Measurements from ENCODE around the gene SKP1. TPM values are rescaled to one million over a fixed set of nuclear protein-coding genes. Genes with fewer than 3 reads are reported as not detected.

Gene SKP1
- total and polyA plus RNA-seq, 7 donors = 193 to 938 (median 320) TPM

GRCh38 chr5:134132372-134133187 lies 44.2 kb downstream of the SKP1 start:
- Histone ChIP-seq H3K4me3 (no peak overlapping the region), H3K4me1 (no peaks in the 10 kb centered on the region), H3K27ac (no peak overlapping the region), H3K27me3 (no peaks in the 10 kb centered on the region), H3K9me3 (no peaks in the 10 kb centered on the region), H3K36me3 (peaks cover 0 to 65% (median 5%) of the 10 kb centered on the region in 4 donors)
- TF ChIP-seq EP300 (IDR thresholded peaks at IDR 0.05) (no peak), POLR2A (IDR thresholded peaks at IDR 0.05) (no peak), POLR2AphosphoS5 (IDR thresholded peaks at IDR 0.05) (no peak), CTCF (IDR thresholded peaks at IDR 0.05) (no peak)
- DNase-seq = peak; percentile 37
- 53 to 80% methylated on average over 16 of the region's 16 CpGs for WGBS, 2 donors
- intact Hi-C loops (cut with DNase I) = no loop called here

GRCh38 chr5:134131578-134132350 lies 45.0 kb downstream of the SKP1 start:
- Histone ChIP-seq H3K27ac (no peak overlapping the region), H3K9me3 (no peaks in the 10 kb centered on the region), H3K4me3 (no peak overlapping the region), H3K27me3 (no peaks in the 10 kb centered on the region), H3K36me3 (peaks cover 0 to 65% (median 3%) of the 10 kb centered on the region in 4 donors), H3K4me1 (no peaks in the 10 kb centered on the region)
- DNase-seq = no peak
- TF ChIP-seq EP300 (IDR thresholded peaks at IDR 0.05) = no peak
- TF ChIP-seq CTCF (IDR thresholded peaks at IDR 0.05) = no peak
- TF ChIP-seq POLR2A (IDR thresholded peaks at IDR 0.05) = no peak
- TF ChIP-seq POLR2AphosphoS5 (IDR thresholded peaks at IDR 0.05) = no peak
- WGBS, 2 donors = 78 to 90% methylated on average over 7 of the region's 7 CpGs
- intact Hi-C loops (cut with DNase I) = no loop called here

DNA sequence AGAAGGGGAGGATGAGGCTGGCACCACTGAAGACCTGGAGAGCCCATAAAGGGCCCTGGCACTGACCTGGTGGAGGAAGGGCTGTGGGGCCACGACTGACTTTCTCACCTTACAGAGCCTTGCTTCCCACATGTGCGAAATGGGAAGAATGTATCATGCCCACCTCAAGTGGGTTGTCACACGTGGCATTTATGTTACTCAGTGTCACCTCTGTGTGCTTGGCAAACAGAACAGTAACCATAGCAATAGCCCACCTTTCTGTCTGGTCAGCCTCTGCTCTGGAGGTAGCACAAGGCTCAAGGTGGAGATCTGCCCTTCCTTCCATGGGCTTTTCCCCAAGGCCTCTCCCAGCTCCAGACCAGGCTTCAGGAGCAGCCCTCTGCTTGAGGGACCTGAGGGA lies 45.6 kb downstream of the SKP1 start:
- Histone ChIP-seq H3K9me3 (no peaks in the 10 kb centered on the region), H3K4me3 (no peak overlapping the region), H3K4me1 (peaks cover 0 to 2% (median 0%) of the 10 kb centered on the region in 4 donors), H3K27me3 (no peaks in the 10 kb centered on the region), H3K36me3 (peaks cover 0 to 59% (median 2%) of the 10 kb centered on the region in 4 donors), H3K27ac (no peak overlapping the region)
- WGBS, 2 donors = 71 to 81% methylated on average over 3 of the region's 3 CpGs
- intact Hi-C loops (cut with DNase I) = no loop called here
- DNase-seq = no peak
- TF ChIP-seq POLR2AphosphoS5 (IDR thresholded peaks at IDR 0.05) (no peak), EP300 (IDR thresholded peaks at IDR 0.05) (no peak), POLR2A (IDR thresholded peaks at IDR 0.05) (no peak), CTCF (IDR thresholded peaks at IDR 0.05) (no peak)

DNA sequence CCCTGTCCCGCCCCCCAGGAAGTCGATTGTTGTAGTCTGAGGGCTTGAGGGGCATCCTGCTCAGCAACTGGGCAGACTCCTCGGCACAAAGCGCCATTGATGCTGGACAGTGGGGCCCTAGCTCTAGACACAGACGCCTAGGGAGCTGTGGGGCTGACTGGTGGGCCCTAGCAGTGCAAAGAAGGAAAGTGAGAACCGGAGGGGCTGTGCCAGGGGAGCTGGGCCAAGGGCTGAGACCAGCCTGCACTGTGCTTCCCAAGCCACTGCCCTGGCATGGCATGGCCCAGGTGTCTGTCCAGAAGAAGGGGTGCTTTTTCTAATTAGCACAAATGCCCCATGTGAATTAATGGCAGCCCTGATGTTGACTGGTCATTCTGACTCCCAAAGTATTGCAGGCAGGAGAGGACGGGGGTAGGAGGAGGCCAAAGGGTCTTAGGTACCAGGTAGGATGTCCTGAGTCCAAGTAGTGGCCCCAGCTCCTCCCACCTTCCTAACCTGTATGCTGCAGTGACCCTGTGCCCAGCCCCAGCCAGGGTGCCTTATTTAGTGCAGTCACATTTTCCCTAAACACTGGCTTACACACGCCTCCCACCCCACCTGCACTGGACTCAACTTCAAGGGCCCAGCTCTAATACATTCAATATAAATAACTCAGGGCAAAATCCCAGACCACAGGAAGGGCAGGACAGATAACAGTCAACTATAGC lies 46.4 kb downstream of the SKP1 start:
- no peak overlapping the region for H3K27ac ChIP-seq
- H3K36me3 ChIP-seq = peaks cover 0 to 52% (median 1%) of the 10 kb centered on the region in 4 donors

More for the DNA sequence above, 46.4 kb downstream of the SKP1 start:
- no peak overlapping the region for H3K4me3 ChIP-seq
- 75 to 92% methylated on average over 8 of the region's 8 CpGs for WGBS, 2 donors
- intact Hi-C loops (cut with DNase I) = no loop called here
- TF ChIP-seq EP300 (IDR thresholded peaks at IDR 0.05) = no peak
- no peak for TF ChIP-seq CTCF (IDR thresholded peaks at IDR 0.05)
- TF ChIP-seq POLR2A (IDR thresholded peaks at IDR 0.05) = no peak
- TF ChIP-seq POLR2AphosphoS5 (IDR thresholded peaks at IDR 0.05) = no peak
- H3K27me3 ChIP-seq = no peaks in the 10 kb centered on the region
- H3K4me1 ChIP-seq = peaks cover 0 to 9% (median 6%) of the 10 kb centered on the region in 4 donors
- no peak for DNase-seq
- no peaks in the 10 kb centered on the region for H3K9me3 ChIP-seq
